ENCODE data around the gene LANCL2.
"Not testable (repeated sequence)": the region's sequence is repeated elsewhere in the genome, so short reads cannot be mapped to it uniquely, and the experiment has no call there.

LANCL2 gene

GRCh38 chr7:55469721-55470120 lies 104.6 kb downstream of the LANCL2 start:
- H3K36me3 Mint-ChIP-seq (ENCODE audit: low read depth), result peaks cover 93% of the 10 kb centered on the region
- no peaks in the 10 kb centered on the region for H3K27me3 Mint-ChIP-seq
- H3K4me3 Mint-ChIP-seq, result no peak overlapping the region
- intact Hi-C loops (cut with micrococcal nuclease), result no loop called here
- H3K4me1 Mint-ChIP-seq (ENCODE audit: low read depth), result peaks cover 4% of the 10 kb centered on the region
- no peak overlapping the region for H3K27ac Mint-ChIP-seq
- H3K9me3 Mint-ChIP-seq, result peaks cover 14% of the 10 kb centered on the region

DNA sequence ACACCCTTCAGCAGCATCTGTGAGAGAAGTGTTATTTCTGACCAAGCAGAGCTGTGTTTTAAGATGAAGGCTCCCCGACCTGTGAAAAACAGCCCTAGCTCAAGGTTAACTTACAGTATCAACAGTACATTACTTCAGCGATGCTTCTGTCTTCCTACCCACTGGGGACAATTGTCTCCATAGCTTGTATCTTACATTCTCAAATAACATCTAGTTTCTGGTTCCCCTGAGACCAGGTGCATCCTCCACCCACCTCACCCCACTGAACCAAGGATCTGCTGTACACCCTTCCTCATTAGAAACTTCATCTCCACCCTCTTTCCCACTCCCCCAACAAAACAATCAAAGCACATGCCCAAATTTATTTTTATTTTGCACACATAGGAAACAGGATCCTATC lies 105.1 kb downstream of the LANCL2 start:
- Mint-ChIP-seq H3K36me3 (ENCODE audit: low read depth) (peaks cover 93% of the 10 kb centered on the region), H3K4me3 (no peak overlapping the region), H3K9me3 (peaks cover 9% of the 10 kb centered on the region), H3K27me3 (no peaks in the 10 kb centered on the region), H3K27ac (no peak overlapping the region), H3K4me1 (ENCODE audit: low read depth) (peaks cover 10% of the 10 kb centered on the region)
- intact Hi-C loops (cut with micrococcal nuclease), result no loop called here

DNA sequence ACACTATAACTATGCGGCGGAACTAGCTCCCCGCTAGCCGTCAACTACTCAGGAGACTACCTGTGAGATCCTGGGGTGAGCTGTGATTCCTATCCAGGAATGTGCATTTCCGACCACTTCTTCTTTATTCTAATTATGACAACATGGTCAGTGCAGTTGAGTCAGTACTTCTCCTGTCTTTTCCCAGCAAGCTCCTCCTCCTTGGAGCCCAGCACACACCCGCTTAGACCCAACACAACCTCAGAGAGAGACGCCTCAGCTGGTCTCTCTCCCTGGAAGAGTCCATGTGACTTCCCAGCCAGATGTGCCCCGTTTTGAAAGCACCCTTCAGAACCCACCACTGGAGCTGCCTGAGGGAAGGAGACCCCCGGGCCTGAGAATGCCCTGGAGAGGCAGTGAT lies 106.5 kb downstream of the LANCL2 start:
- H3K27ac Mint-ChIP-seq; H3K27me3 Mint-ChIP-seq; H3K4me3 Mint-ChIP-seq; intact Hi-C loops (cut with micrococcal nuclease); H3K9me3 Mint-ChIP-seq: not testable (repeated sequence)
- H3K36me3 Mint-ChIP-seq (ENCODE audit: low read depth), result peaks cover 93% of the 10 kb centered on the region
- H3K4me1 Mint-ChIP-seq (ENCODE audit: low read depth), result peaks cover 18% of the 10 kb centered on the region

GRCh38 chr7:55472406-55472805 lies 107.3 kb downstream of the LANCL2 start:
- intact Hi-C loops (cut with micrococcal nuclease); H3K9me3 Mint-ChIP-seq; H3K4me3 Mint-ChIP-seq; H3K27ac Mint-ChIP-seq; H3K27me3 Mint-ChIP-seq: not testable (repeated sequence)
- peaks cover 18% of the 10 kb centered on the region for H3K4me1 Mint-ChIP-seq (ENCODE audit: low read depth)
- peaks cover 93% of the 10 kb centered on the region for H3K36me3 Mint-ChIP-seq (ENCODE audit: low read depth)

- Mint-ChIP-seq H3K4me3 (no peak overlapping the region), H3K4me1 (ENCODE audit: low read depth) (peaks cover 18% of the 10 kb centered on the region), H3K27me3 (no peaks in the 10 kb centered on the region), H3K27ac (no peak overlapping the region), H3K9me3 (no peaks in the 10 kb centered on the region), H3K36me3 (ENCODE audit: low read depth) (peaks cover 93% of the 10 kb centered on the region)
- intact Hi-C loops (cut with micrococcal nuclease), result no loop called here
Observed at GRCh38 chr7:55472928-55473725, 108.0 kb downstream of the LANCL2 start.

GRCh38 chr7:55473932-55474331 lies 108.8 kb downstream of the LANCL2 start:
- no peak overlapping the region for H3K27ac Mint-ChIP-seq
- peaks cover 93% of the 10 kb centered on the region for H3K36me3 Mint-ChIP-seq (ENCODE audit: low read depth)
- no peak overlapping the region for H3K4me3 Mint-ChIP-seq
- H3K4me1 Mint-ChIP-seq (ENCODE audit: low read depth), result peaks cover 18% of the 10 kb centered on the region
- no peaks in the 10 kb centered on the region for H3K9me3 Mint-ChIP-seq
- H3K27me3 Mint-ChIP-seq, result no peaks in the 10 kb centered on the region
- intact Hi-C loops (cut with micrococcal nuclease), result no loop called here

- Mint-ChIP-seq H3K36me3 (ENCODE audit: low read depth) (peaks cover 84% of the 10 kb centered on the region), H3K27ac (peak overlapping the region; percentile 22), H3K4me3 (no peak overlapping the region), H3K27me3 (no peaks in the 10 kb centered on the region), H3K4me1 (ENCODE audit: low read depth) (peaks cover 18% of the 10 kb centered on the region), H3K9me3 (no peaks in the 10 kb centered on the region)
- intact Hi-C loops (cut with micrococcal nuclease), result no loop called here
Observed at GRCh38 chr7:55474944-55475854, 110.1 kb downstream of the LANCL2 start.

GRCh38 chr7:55475855-55476803 lies 111.0 kb downstream of the LANCL2 start:
- Mint-ChIP-seq H3K4me1 (ENCODE audit: low read depth) (peaks cover 18% of the 10 kb centered on the region), H3K9me3 (no peaks in the 10 kb centered on the region), H3K27ac (peak overlapping the region; percentile 38), H3K4me3 (no peak overlapping the region), H3K27me3 (no peaks in the 10 kb centered on the region), H3K36me3 (ENCODE audit: low read depth) (peaks cover 87% of the 10 kb centered on the region)
- intact Hi-C loops (cut with micrococcal nuclease), result no loop called here

DNA sequence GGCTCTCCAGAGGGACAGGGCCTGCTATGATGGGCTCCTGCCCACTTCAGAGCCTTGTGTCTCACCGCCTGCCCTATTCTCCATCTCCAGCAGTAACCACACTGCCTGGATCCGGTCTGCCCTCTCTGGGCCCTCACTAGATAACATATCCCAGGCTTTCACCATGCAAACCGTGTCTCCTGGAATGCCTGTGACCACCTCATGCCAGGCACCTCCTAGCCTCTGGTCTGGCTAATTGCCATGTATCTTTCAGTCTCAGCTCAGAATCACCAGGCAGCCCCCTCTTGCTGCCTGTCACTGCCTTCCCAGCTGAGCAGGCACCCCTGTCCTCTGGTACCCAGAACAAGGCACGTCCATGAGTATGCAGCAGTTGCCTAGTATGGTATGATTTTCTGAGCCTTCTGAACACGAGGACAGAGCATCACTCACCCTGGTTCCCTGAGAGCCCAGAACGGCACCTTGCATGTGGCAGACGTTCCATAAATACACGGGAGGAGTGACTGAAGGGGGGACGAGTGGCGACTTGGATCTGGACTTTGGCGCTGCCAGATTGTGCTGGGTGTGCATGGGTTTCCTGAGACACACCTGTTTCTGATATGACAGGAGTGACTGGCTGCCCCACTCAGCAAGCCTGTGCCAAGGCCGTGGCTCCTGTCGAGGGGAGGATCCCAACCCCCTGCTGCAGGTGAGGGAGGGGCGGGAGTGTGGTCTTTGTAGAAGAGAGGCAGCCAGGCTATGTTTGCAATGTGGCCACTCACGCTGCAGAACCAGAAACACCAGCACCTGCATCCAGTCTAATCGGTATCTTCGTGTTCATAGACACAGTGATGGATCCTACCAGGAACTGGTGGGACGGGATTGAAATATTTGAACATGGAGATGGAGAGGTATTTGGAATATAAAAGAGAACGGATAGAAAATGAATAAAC lies 112.0 kb downstream of the LANCL2 start:
- Mint-ChIP-seq H3K27me3 (no peaks in the 10 kb centered on the region), H3K27ac (peak overlapping the region; percentile 38), H3K9me3 (no peaks in the 10 kb centered on the region), H3K36me3 (ENCODE audit: low read depth) (peaks cover 86% of the 10 kb centered on the region), H3K4me1 (ENCODE audit: low read depth) (peaks cover 18% of the 10 kb centered on the region), H3K4me3 (no peak overlapping the region)
- intact Hi-C loops (cut with micrococcal nuclease), result no loop called here

- Mint-ChIP-seq H3K27ac (no peak overlapping the region), H3K9me3 (no peaks in the 10 kb centered on the region), H3K4me3 (no peak overlapping the region), H3K36me3 (ENCODE audit: low read depth) (peaks cover 89% of the 10 kb centered on the region), H3K4me1 (ENCODE audit: low read depth) (peaks cover 18% of the 10 kb centered on the region), H3K27me3 (no peaks in the 10 kb centered on the region)
- intact Hi-C loops (cut with micrococcal nuclease), result no loop called here
Observed at GRCh38 chr7:55477781-55478374, 112.7 kb downstream of the LANCL2 start.

DNA sequence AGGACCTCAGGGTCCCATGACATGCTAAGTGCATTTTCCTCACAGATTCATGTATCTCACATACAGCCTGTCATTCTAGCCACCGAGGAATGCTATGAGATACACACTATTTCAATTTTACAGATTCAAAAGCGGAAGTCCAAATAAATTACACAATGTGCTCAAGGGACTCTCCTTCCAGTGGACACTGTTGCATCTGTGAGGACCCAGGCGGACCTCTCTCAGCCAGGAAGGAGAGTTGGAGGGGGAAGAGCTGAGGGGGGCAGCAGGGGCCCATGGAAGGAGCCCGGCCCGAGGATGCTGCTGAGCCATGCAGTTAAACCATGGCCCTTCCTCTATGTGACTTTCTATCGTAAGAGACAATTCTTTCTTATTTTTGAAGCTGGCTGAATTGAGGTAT lies 113.6 kb downstream of the LANCL2 start:
- H3K36me3 Mint-ChIP-seq (ENCODE audit: low read depth), result peaks cover 89% of the 10 kb centered on the region
- H3K27me3 Mint-ChIP-seq, result no peaks in the 10 kb centered on the region
- no peak overlapping the region for H3K27ac Mint-ChIP-seq
- H3K4me3 Mint-ChIP-seq, result no peak overlapping the region
- no peaks in the 10 kb centered on the region for H3K9me3 Mint-ChIP-seq
- peaks cover 18% of the 10 kb centered on the region for H3K4me1 Mint-ChIP-seq (ENCODE audit: low read depth)
- intact Hi-C loops (cut with micrococcal nuclease), result no loop called here

DNA sequence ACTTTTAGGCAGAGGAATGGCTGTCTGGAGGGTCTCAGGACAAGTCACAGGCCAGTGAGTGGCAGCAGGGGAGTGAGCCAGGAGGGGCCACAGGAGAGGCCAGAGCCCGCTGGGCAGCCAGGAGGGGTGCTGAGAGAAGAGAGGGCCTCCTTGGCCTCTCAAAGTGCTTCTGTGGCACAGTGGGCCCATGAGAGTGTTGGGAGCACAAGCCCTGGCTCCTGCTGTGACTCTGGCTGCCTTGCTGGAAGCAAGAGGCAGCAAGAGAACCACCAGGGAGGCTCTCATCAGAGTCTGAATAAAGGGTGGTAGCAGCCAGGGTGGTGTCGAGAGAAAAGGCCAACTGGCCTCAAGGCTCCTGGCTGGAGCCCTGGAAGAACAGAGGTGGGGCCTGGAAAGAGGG lies 116.0 kb downstream of the LANCL2 start:
- no peak overlapping the region for H3K27ac Mint-ChIP-seq
- intact Hi-C loops (cut with micrococcal nuclease), result no loop called here
- H3K4me1 Mint-ChIP-seq (ENCODE audit: low read depth), result no peaks in the 10 kb centered on the region
- no peaks in the 10 kb centered on the region for H3K27me3 Mint-ChIP-seq
- H3K36me3 Mint-ChIP-seq (ENCODE audit: low read depth), result peaks cover 89% of the 10 kb centered on the region
- H3K4me3 Mint-ChIP-seq, result no peak overlapping the region
- no peaks in the 10 kb centered on the region for H3K9me3 Mint-ChIP-seq

Data from dendritic cell treated with granulocyte-macrophage colony-stimulating factor and Interleukin-4, amounts not matched to agents 40 ng/mL and 50 ng/mL, for 4 days (primary cell).